ENCODE results near the gene COPA.
"Not testable (repeated sequence)": the region's sequence is repeated elsewhere in the genome, so short reads cannot be mapped to it uniquely, and the experiment has no call there.

The COPA gene

GRCh38 chr1:160342953-160343869, at the start of gene COPA, which contains the start of gene NCSTN:
COPA (minus strand) TSS chr1:160343250; CDS start chr1:160343170, 80 bp downstream.
NCSTN (plus strand) TSS chr1:160343383; CDS start chr1:160343397, 14 bp downstream.
- DNase-seq = peak; percentile 96 to 99

GRCh38 chr1:160388406-160388805, 45.4 kb upstream of the COPA start:
- not testable (repeated sequence) for DNase-seq

- not testable (repeated sequence) for DNase-seq
These were observed 41.8 kb upstream of the COPA start for GRCh38 chr1:160384812-160385211.

- DNase-seq = no peak
These were observed 34.6 kb upstream of the COPA start for GRCh38 chr1:160377585-160378206.

- DNase-seq = peak; percentile 74 to 91
These were observed 33.6 kb upstream of the COPA start for GRCh38 chr1:160376525-160377131.

- no peak for DNase-seq
These were observed 32.9 kb upstream of the COPA start for GRCh38 chr1:160375788-160376524.

GRCh38 chr1:160374306-160375110, 31.5 kb upstream of the COPA start:
- no peak for DNase-seq

GRCh38 chr1:160373696-160374095, 30.6 kb upstream of the COPA start:
- no peak for DNase-seq

- no peak for DNase-seq
These were observed 28.7 kb upstream of the COPA start for GRCh38 chr1:160371756-160372155.

- DNase-seq = no peak
These were observed 28.2 kb upstream of the COPA start for GRCh38 chr1:160371346-160371631.

GRCh38 chr1:160370561-160371345, 27.7 kb upstream of the COPA start:
- DNase-seq = no peak

GRCh38 chr1:160369087-160369486, 26.0 kb upstream of the COPA start:
- no peak for DNase-seq

GRCh38 chr1:160367934-160368923, 25.2 kb upstream of the COPA start:
- DNase-seq = no peak

- DNase-seq = no peak
These were observed 24.5 kb upstream of the COPA start for GRCh38 chr1:160367516-160367900.

- peak; percentile 78 to 92 for DNase-seq
These were observed 23.9 kb upstream of the COPA start, which contains the start of gene NHLH1 for GRCh38 chr1:160366731-160367515. NHLH1 (plus strand) TSS chr1:160367071; CDS start chr1:160370732, 3,661 bp downstream.

- DNase-seq = no peak
These were observed 22.3 kb upstream of the COPA start for GRCh38 chr1:160365325-160365724.

GRCh38 chr1:160363951-160364735, 21.1 kb upstream of the COPA start:
- DNase-seq = no peak

GRCh38 chr1:160363010-160363409, 20.0 kb upstream of the COPA start:
- DNase-seq = no peak

Measured in NCI-H526 (cell line).